RKO (cell line): Measurements from ENCODE around the gene KLK11.
"Not testable (repeated sequence)": the region's sequence is repeated elsewhere in the genome, so short reads cannot be mapped to it uniquely, and the experiment has no call there.

Experiments used
- DNase-seq: peaks from one replicate; pipeline ENCODE4 v3.0.0-alpha.2; 2016; ENCODE audit warnings: low spot score

The KLK11 gene

DNA sequence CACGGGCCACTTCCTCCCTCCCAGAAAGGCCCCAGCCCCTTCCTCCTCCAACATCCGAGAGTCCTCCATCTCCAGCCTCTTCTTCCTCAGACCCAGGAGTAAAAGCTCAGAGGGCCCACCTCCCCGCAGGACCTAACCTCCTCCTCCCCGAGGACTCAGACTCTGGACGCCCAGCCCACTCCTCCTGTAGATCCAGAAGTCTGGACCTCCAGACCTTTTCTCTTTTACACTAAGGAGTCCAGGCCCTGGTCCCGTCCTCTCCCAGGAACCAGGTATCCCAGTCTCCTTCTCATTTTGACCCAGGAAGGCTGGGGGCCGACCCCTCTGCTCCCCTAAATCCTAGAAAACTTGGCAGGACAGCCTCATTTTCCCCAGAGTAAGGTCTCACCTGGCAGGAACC lies 23.1 kb downstream of the KLK11 start:
- DNase-seq: no peak

DNA sequence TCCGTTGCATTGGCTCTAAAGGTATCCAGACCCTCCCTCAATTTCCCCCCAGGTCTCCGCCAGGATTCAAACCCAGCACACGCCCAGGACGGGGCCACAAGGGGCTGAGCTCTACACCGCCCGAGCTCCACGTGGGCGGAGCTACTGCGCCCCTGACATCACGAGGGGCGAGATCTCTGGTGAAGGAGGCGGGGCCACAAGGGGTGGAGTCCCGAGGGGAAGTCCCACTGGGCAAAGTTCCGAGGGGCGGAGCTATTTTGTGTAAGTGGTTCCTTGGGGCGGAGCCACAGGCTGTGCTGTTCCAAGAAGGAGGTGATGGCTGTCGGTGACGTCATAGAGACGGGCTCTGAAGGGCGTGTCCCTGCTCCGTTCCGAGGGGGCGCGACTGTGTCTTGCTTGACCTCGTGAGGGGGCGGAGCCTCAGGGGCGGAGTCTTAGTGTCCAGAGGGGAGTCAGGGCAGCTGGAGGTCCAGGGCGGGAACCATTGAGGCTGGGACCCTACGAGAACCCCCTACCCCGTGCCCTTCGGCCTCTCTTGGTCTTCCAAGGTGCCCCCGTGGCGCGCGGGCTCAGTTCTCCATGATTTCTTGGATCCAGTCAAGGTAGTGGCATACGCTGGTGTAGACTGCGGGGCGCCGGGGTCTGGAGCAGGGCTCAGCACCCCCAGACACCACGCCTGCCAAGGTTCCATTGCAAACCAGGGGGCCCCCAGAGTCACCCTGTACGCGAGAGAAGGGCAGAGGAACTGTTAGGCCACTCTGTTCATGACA lies 23.7 kb downstream of the KLK11 start:
- DNase-seq: peak; percentile 80

DNA sequence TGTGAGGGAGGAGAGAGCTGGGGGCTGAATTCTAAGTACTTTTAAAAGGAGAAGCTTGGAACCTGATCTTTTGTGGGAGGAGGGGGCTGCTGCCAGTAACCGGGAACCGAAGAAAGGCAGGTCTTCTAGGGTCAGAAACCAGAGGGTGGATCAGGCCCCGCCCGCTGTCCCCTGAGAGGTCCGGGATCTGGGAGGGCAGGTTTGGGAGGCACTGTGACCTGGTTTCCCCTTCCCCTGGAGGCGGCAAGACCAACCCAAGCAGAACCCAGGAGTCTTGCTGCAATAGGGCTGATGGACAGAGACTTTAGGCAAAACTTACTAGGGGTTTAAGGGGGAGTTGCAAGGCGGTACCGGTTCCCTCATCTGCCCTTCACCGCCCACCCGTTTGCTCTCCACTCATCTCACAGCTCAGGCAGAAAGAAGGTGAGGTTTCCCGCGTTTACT lies 24.3 kb downstream of the KLK11 start:
- DNase-seq: no peak

DNA sequence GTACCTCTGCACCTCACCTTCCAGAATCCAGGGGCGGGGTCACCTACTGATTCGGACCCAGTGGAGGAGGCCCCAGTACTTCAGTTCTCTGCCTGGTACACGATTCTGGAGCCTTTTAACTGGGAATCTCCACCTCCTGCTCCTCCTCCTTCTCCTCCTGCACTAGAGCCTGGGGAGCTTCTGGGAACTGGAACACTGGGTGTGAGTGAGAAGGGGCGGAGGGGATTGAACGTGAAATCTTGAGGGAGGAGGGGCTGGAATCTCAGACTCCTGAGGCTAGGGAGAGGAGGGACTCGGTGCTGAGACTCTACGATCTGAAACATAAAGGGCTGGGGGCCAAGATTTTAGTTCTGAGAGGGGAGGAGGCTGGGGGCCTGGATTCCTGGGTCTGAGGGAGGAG lies 24.9 kb downstream of the KLK11 start, which contains the start of gene KLK8:
Gene KLK8, minus strand, starts transcription at position 90 of the 400 bp plus-strand sequence. CDS start 437 bp downstream, outside the sequence.
- DNase-seq: no peak

DNA sequence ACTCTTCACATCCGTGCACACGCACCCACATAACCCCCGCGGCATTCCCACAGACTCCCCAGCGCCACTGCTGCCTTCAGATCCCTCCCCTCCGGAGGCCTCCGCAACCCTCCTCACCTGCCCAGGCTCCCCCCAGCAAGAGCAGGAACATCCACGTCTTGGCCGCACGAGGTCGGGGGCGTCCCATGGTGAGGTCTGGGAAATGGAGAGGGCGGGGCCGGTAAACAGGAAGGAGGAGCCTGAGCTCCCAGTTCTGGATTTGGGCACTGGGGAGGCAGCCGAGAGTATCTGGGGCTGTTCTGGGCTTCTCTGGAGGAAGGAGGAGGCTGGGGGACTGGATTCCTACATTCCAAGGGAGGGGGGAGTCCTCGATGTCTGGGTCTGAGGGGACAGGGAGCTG lies 25.4 kb downstream of the KLK11 start:
- no peak for DNase-seq

DNA sequence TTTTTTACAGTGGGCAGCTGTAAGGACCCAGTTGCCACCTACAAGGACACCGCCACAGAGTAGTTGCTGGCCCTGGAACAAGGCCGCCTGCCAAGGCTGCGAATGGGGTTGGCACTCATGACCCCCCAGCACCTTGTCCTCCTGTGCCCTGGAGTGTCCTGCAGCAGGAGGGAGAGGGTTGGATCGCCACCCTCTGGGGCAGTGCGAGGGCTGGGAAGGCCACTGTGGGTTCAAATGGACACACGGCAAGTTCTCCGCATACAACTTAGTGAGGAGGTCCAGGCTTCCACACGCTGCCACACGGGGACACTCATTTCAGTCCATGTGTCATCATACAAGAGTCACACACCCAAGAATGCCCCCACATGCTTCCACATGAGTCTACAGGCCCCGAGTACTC lies 26.0 kb downstream of the KLK11 start:
- DNase-seq: no peak

DNA sequence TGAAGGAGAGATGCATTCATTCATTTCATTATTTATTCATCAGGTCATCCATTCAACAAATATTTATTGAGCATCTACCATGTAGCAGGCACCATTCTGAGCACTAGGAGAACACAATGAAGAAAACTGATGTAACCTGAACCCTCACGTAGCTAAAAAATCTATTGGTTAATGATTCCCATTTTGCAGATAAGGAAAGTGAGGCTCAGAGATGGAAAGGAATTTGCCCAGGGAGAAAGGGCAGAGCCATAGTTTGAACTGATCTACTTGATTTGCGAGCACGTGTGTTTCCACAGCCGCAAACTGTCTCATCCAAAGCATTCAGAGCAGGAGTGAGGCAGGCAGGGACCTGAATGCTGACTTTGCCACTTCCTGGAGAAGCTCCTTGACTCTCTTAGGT lies 27.7 kb downstream of the KLK11 start:
- DNase-seq: no peak

DNA sequence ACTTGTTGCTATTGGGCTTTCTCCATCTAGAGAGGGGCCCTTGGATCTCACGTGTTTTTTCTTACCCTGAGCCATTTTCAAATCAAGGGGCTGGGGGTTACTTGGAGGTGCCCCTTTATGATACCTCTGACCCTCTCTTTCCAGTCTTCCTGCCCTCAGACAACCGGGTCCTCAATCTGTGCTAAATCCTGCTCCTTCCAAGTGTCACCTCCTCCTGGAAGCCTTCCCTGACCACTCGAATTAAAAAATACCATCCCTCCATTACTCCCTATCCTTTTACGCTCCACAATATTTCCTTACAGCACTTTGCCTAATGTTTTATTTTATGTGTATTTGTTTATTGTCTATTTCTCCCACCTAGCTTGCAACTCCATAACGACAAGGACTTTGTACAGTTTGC lies 28.4 kb downstream of the KLK11 start:
- DNase-seq: no peak

DNA sequence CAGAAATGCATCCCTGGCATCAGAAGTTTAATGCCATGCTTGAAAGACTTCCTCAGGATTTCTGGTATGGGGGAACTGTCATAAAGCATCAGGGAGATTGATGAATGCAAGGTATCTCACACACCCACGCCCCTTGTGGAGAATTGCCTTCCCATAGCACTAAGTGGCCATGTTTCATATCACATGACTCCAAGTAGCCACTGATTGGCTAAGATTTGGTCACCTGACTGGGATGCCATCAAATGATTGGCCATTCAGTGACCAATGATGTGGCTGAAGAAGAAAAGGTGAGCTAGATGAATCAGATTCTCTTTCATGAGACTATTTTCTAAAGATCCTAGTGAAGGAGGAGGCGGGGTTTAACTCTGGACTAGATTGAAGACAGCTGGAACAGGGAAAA lies 32.3 kb downstream of the KLK11 start:
- DNase-seq: peak; percentile 45

DNA sequence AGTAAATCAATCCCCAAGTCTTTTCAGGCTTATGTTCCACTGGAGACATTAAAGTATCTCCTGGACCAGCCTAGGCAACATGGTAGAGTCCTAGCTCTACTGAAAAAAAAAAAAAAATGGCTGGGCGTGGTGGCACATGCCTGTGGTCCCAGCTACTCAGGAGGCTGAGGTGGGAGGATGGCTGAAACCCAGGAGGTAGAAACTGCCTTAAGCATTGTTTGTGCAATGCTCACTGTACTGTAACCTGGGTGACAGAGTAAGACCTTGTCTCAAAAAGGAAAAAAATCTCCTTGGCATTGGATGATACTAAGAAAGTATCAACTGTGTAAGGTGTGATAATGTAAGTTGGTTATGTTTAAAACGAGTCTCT lies 33.8 kb downstream of the KLK11 start:
- no peak for DNase-seq

DNA sequence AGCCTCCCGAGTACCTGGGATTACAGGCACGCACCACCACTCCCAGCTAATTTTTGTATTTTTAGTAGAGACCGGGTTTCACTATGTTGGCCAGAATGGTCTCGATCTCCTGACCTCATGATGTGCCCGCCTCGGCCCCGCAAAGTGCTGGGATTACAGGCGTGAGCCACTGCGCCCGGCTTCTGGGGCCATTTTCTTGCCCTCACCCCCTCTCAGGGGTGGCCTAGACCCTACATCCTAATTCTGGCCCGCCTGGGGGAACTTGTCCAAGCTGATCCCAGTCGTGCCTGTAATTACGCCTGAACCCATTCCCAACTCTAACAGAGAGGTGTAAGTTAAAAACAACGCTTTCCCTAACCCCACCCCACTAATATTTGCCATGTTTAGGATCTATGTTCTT lies 42.0 kb downstream of the KLK11 start:
- not testable (repeated sequence) for DNase-seq

DNA sequence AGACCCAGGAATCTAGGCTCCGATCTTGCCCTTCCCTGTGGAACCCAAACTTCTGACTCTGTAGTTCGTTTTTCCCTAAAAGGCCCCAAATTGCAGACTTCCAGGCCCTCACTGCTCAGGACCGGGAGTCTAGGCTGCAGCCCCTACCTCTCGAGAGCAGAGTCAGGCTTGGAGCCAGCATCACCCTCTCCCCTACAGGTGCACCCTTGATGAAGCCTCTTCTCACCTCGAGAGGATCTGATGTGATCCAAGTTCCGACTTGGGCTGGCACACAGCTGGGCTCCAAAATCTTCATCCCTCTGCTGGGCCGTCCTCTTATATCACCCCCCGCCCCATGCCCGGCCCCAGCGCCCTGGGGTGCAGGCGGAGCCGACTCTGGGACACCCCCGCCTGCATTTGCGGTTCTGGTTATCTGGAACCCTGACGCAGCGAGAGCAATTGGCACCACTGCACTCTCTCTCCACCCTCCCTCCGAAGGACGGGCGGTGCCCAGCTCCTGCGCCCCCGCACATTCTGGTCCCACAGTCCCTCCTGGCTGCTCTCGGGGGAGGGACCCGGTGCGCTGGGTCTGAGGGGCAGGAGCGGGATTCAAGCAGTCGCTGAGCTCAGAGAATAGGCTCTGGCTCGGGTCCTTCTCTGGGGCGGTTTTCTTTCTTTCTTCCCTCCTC lies 42.7 kb downstream of the KLK11 start, which contains the start of gene KLK7:
Gene KLK7, minus strand, starts transcription at position 293 of the 668 bp plus-strand sequence. CDS start 1,518 bp downstream, outside the sequence.
- no peak for DNase-seq

DNA sequence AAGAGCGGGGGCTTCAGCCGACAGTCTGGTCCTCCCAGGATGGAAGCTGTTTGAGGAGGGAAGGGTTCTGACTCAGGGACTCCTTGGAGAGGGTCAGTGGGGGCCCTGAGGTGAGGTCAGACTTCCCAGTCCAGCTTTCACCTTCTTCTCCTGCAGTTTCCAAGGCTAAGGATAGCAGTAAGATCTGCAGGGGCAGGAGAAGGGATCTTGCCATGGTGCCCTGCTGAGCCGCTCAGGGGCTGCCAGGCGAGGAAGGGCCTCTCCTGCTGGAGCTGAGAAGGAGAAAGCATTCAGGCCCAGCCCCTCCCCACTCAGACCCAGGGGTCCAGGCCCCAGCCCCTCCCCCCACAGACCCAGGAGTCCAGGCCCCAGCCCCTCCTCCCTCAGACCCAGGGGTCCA lies 44.2 kb downstream of the KLK11 start:
- no peak for DNase-seq

DNA sequence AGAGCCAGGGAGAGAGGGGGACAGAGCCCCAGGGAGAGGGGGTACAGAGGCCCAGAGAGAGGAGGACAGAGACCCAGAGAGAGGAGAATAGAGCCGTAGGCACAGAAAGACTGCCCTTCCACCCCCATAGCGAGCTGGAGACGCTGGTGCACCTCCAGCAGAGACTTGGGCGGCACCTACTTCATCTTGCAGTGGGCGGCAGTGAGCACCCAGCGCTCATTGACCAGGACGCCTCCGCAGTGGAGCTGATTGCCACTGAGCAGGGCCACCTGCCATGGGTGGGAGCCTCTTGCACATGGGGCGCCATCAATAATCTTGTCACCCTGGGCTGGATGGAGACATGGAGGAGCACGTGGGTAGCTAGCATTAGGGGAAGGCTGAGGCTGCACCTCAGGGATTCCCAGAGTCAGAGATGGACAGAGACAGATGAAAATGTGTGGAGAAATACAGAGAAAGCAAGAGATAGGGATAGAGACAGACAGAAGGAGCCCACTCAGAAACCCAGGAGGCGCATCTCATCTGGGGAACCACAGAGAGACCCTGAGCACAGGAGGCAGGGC lies 44.7 kb downstream of the KLK11 start:
- DNase-seq: no peak

DNA sequence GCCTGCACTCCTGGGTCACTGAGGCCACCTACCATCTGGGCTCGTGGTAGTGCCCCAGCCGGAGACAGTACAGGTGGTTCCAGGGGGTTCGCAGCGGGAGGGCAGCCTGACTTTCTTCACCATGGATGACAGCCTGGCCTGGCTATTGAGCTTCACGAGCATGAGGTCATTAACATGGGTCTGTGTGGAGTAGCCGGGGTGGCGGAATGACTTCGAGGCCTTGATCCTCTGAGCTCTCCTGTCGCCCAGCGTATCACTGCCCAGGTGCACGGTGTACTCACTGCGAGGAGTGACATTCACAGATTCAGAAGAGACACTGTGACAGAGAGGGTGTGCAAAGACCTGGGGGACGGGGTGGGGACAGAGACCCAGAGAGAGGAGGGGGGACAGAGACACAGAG lies 46.2 kb downstream of the KLK11 start:
- DNase-seq: no peak

DNA sequence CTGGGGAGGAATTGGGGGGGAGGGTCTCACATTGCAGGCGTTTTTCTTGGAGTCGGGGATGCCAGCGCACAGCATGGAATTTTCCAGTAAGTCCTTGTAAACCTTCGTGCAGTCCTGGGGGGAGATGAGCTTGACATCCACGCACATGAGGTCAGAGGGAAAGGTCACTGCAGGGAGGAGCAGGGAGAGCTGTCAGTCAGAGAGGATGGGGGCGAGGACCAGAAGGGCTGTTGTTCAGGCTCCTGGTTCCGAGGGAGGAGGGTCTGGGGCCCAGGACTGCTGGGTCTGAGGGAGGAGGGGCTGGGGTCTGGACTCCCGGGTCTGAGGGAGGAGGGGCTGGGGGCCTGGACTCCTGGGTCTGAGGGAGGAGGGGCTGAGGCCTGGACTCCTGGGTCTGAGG lies 46.7 kb downstream of the KLK11 start:
- no peak for DNase-seq

DNA sequence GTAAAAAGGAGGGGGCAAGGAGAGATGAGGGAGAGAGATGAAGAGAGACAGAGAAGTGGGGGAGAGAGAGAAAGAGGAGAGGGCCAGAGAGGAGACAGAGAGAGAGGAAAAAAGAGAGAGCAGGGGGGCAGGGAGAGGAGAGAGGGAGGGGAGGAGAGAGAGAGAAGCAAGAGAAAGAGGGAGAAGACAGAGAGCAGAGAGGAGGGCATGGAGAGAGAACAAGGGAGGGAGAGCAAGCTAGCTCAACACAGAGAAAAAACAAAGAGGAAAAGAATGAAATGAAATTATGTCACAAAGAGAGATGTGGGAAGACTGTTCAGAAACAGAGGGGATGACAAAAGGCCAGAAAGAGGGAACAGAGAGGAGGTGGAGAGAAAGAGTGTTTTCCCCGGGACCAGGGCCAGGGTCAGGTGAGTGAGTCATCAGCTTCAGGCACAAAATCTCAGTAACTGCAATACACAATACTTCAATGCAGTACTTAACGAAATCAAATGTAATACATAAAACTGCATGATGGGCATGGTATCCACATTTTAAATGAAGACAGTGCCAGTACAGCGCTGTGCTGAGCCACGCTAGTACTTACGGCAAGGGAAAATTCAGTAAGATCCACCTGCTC lies 47.5 kb downstream of the KLK11 start:
- no peak for DNase-seq

DNA sequence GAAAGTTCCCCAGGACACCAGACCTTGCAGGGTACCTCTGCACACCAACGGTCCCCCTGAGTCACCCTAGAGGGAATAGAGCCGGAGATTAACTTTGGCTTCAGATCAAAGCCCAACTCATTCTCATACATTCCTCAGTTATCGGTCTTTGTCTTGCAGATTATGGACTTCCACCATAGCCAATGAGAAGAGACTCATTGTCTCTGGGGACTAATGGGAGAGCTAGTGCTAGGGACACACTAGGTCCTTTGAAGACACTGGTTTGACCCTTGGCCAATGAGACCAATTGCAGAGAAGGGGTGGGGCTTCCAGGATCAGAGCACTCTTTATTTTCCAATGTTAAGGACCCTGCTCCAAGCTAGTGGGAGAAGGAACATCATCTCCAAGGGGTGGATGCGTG lies 48.8 kb downstream of the KLK11 start:
- DNase-seq: no peak

DNA sequence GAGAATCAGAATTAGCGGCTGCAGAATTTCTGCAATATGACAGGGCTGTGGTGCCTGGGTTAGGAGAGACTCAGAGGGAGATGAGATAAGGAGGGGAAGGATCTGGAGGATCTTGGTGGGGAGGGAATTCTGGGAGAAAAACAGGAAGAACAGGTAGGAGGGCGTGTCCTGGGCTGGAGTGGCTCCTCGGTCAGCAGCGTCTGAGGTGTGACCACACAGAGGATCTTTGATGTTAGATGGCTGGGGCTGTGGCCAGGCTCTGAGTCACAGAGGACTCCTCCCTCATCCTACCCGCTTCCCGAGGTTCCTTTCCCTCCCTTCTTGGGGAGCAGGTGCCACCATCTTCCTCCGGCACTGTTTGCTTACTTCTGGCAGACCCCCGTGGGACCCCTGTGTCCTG lies 50.6 kb downstream of the KLK11 start:
- DNase-seq: peak; percentile 14

DNA sequence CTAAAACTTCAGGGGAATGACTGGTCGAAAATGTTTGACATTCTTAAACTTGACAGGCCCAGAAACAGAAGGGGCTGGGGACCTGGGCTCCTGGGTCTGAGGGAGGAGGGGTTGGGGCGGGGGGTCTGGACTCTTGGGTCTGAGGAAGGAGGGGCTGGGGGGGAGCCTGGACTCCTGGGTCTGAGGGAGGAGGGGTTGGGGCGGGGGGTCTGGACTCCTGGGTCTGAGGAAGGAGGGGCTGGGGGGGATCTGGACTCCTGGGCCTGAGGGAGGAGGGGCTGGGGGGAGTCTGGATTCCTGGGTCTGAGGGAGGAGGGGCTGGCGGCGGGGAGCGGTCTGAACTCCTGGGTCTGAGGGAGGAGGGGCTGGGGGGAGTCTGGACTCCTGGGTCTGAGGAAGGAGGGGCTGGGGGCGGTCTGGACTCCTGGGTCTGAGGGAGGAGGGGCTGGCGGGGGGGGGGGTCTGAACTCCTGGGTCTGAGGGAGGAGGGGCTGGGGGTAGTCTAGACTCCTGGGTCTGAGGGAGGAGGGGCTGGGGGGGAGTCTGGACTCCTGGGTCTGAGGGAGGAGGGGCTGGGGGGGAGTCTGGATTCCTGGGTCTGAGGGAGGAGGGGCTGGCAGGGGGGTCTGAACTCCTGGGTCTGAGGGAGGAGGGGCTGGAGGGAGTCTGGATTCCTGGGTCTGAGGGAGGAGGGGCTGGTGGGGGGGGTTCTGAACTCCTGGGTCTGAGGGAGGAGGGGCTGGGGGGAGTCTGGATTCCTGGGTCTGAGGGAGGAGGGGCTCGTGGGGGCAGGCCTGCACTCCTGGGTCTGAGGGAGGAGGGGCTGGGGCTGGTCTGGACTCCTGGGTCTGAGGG lies 51.5 kb downstream of the KLK11 start:
- DNase-seq: no peak

DNA sequence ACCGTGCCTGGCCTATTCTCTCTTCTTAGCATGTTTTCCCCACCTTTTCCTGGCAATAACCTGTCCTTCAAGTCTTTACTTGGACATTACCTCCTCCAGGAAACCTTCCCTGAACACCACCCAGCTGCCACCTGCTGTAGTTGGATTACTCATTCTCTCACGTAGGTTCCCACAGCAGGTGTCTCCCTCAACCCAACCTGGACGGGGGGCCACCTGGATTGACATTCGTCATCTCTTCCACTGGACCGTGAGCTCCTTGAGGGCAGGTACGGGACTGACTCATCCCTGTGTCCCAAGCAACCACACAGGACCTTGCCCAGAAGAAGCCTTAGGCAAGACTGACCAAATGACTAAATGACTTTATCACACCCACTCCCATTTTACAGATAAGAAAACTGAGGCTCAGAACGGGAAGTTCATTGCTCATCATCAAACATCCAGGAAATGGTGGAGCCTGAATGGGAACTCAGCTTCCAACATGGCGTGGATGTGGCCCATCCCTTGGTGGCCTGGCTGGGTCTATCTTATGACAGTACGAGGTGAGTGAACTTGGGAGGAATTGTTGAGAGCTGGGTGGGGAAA lies 53.5 kb downstream of the KLK11 start:
- no peak for DNase-seq
